HL-60 (cell line): Measurements from ENCODE around the gene SRSF7.

Experiments used
- DNase-seq, 2 experiments: peaks; one replicate each; pipeline ENCODE4 v3.0.0-alpha.2; 2010 to 2020; ENCODE audit warnings: low read depth in 1 of 2, low spot score in 1 of 2
- H3K27ac ChIP-seq: fragments of 250-450 bp; sonication (Bioruptor Pico); replicated peaks from 2 replicates; pipeline ENCODE4 v1.5.1; 2020; ENCODE audit warnings: mild to moderate bottlenecking, moderate library complexity
- H3K27me3 ChIP-seq: fragments of 250-450 bp; sonication (Bioruptor Pico); 2 replicates; pipeline ENCODE4 v1.5.1; 2021; ENCODE audit warnings: mild to moderate bottlenecking, moderate library complexity; ENCODE audit not compliant: insufficient read depth, poor library complexity, severe bottlenecking
- H3K4me3 ChIP-seq: replicated peaks from 2 replicates; pipeline ENCODE4 v1.5.1; 2011; ENCODE audit warnings: mild to moderate bottlenecking, control low read depth, low read length; ENCODE audit not compliant: insufficient read depth
- CTCF ChIP-seq: IDR thresholded peaks from one replicate; pipeline ENCODE4 v1.5.1; 2011; ENCODE audit warnings: low read length, control low read depth, inconsistent platforms; ENCODE audit not compliant: insufficient read depth
- GABPA ChIP-seq: IDR thresholded peaks from 2 replicates; pipeline ENCODE4 v1.6.1; 2012; ENCODE audit warnings: low read depth
- POLR2AphosphoS5 ChIP-seq: IDR thresholded peaks from 2 replicates; pipeline ENCODE4 v1.6.1; 2012; ENCODE audit warnings: low read depth
- REST ChIP-seq: IDR thresholded peaks from 2 replicates; pipeline ENCODE4 v1.6.1; 2012; ENCODE audit warnings: low read depth; ENCODE audit not compliant: insufficient replicate concordance
- SPI1 ChIP-seq: IDR thresholded peaks from 2 replicates; pipeline ENCODE4 v1.6.1; 2012; ENCODE audit warnings: low read depth, mild to moderate bottlenecking, borderline replicate concordance

Gene SRSF7

GRCh38 chr2:38775097-38775920 is 24.1 kb upstream of the SRSF7 start:
- TF ChIP-seq CTCF: no peak
- TF ChIP-seq REST: no peak
- no peak for TF ChIP-seq GABPA
- no peak for TF ChIP-seq SPI1
- no peak for TF ChIP-seq POLR2AphosphoS5

GRCh38 chr2:38771632-38772031 is 20.5 kb upstream of the SRSF7 start:
- no peak for DNase-seq
- Histone ChIP-seq H3K27ac (no peak overlapping the region), H3K27me3 (no peaks in the 10 kb centered on the region), H3K4me3 (no peak overlapping the region)
- TF ChIP-seq SPI1: no peak
- TF ChIP-seq GABPA: no peak
- TF ChIP-seq POLR2AphosphoS5: no peak
- no peak for TF ChIP-seq CTCF
- no peak for TF ChIP-seq REST

More at GRCh38 chr2:38775097-38775920, 24.1 kb upstream of the SRSF7 start:
- Histone ChIP-seq H3K27me3 (no peaks in the 10 kb centered on the region), H3K27ac (no peak overlapping the region), H3K4me3 (no peak overlapping the region)
- no peak for DNase-seq

- TF ChIP-seq GABPA (no peak), REST (no peak), CTCF (no peak), SPI1 (no peak), POLR2AphosphoS5 (no peak)
- Histone ChIP-seq H3K27ac (no peak overlapping the region), H3K27me3 (no peaks in the 10 kb centered on the region), H3K4me3 (no peak overlapping the region)
- no peak for DNase-seq
These were observed 14.4 kb upstream of the SRSF7 start for GRCh38 chr2:38765551-38765950.
